Hypothalamus (tissue), 51 donors: ENCODE measurements around the gene FKBP5.
"Not testable (repeated sequence)": the region's sequence is repeated elsewhere in the genome, so short reads cannot be mapped to it uniquely, and the experiment has no call there.

Experiments used
- DNase-seq, 51 donors: peaks; one replicate each; lab custom pipeline; 2025; lab: John Stamatoyannopoulos, UW

FKBP5 gene

GRCh38 chr6:35724471-35724870, 35.8 kb upstream of the FKBP5 start:
- DNase-seq: no peak

- DNase-seq: no peak
These were observed 35.3 kb upstream of the FKBP5 start for GRCh38 chr6:35724059-35724458.

- DNase-seq: no peak
These were observed 34.9 kb upstream of the FKBP5 start for GRCh38 chr6:35723587-35723986.

GRCh38 chr6:35722121-35722761, 33.5 kb upstream of the FKBP5 start:
- no peak for DNase-seq

- peak in 28 of 51 donors; percentile 14 to 83 (median 42) for DNase-seq
These were observed 31.4 kb upstream of the FKBP5 start for GRCh38 chr6:35719830-35720733.

GRCh38 chr6:35719404-35719829, 30.7 kb upstream of the FKBP5 start:
- DNase-seq: peak in 3 of 51 donors; percentile 49 to 55 (median 52)

- no peak for DNase-seq
These were observed 30.2 kb upstream of the FKBP5 start for GRCh38 chr6:35718911-35719381.

GRCh38 chr6:35718375-35718736, 29.6 kb upstream of the FKBP5 start:
- DNase-seq: no peak

GRCh38 chr6:35717449-35718374, 29.0 kb upstream of the FKBP5 start:
- DNase-seq: no peak

- DNase-seq: no peak
These were observed 28.1 kb upstream of the FKBP5 start for GRCh38 chr6:35716798-35717197.

- peak in 2 of 51 donors; percentile 13 to 21 for DNase-seq
These were observed 24.5 kb upstream of the FKBP5 start for GRCh38 chr6:35713006-35713767.

GRCh38 chr6:35711731-35712130, 23.0 kb upstream of the FKBP5 start:
- no peak for DNase-seq

GRCh38 chr6:35710241-35710847, 21.6 kb upstream of the FKBP5 start:
- no peak for DNase-seq

- no peak for DNase-seq
These were observed 19.9 kb upstream of the FKBP5 start for GRCh38 chr6:35708585-35708984.

GRCh38 chr6:35707714-35708407, 19.1 kb upstream of the FKBP5 start:
- DNase-seq: no peak

GRCh38 chr6:35706468-35706867, 17.8 kb upstream of the FKBP5 start:
- DNase-seq: no peak

GRCh38 chr6:35703554-35703953, 14.8 kb upstream of the FKBP5 start:
- DNase-seq: no peak

GRCh38 chr6:35698858-35699257, 10.1 kb upstream of the FKBP5 start:
- DNase-seq: no peak

GRCh38 chr6:35698430-35698829, 9.7 kb upstream of the FKBP5 start:
- DNase-seq: not testable (repeated sequence)
